Stomach (tissue), 9 donors: ENCODE measurements around the gene RAI14. TPM values are rescaled to one million over a fixed set of nuclear protein-coding genes. Genes with fewer than 3 reads are reported as not detected.

Experiments
- DNase-seq, 2 donors: peaks; one replicate each; pipeline versions ENCODE4 v3.0.0 to v3.0.0-alpha.2; 2013 to 2019
- H3K27ac ChIP-seq, 5 donors: fragments of 200-600 bp in 4 of 5; sonication (generic) in 4 of 5; one replicate each; pipeline ENCODE4 v1.5.1; 2013 to 2019; ENCODE audit warnings: mild to moderate bottlenecking in 1 of 5, moderate library complexity in 1 of 5
- H3K27me3 ChIP-seq, 3 donors: fragments of 200-600 bp; sonication (generic); one replicate each; pipeline ENCODE4 v1.5.1; 2017 to 2019; ENCODE audit warnings: mixed run types in 1 of 3
- H3K36me3 ChIP-seq, 4 donors: fragments of 200-600 bp; sonication (generic); 1 replicate in 3 of 4; 2 replicates in 1 of 4; pipeline ENCODE4 v1.5.1; 2016 to 2019
- H3K4me1 ChIP-seq, 4 donors: fragments of 200-600 bp; sonication (generic); one replicate each; pipeline ENCODE4 v1.5.1; 2016 to 2019
- H3K4me3 ChIP-seq, 4 donors: fragments of 200-600 bp; sonication (generic) in 3 of 4; one replicate each; pipeline ENCODE4 v1.5.1; 2016 to 2019; ENCODE audit warnings: mild to moderate bottlenecking in 1 of 4
- H3K9me3 ChIP-seq, 4 donors: fragments of 200-600 bp; sonication (generic); one replicate each; pipeline ENCODE4 v1.5.1; 2016 to 2019
- EP300 ChIP-seq: sonication (generic); formaldehyde crosslinking; IDR thresholded peaks from one replicate; pipeline ENCODE4 v1.6.1; 2017; ENCODE audit warnings: antibody characterized with exemption
- POLR2A ChIP-seq, 4 donors: fragments of 450-650 bp; IDR thresholded peaks; one replicate each; pipeline ENCODE4 v1.6.1; 2016; ENCODE audit warnings: antibody characterized with exemption in 4 of 4, control low read depth in 2 of 4, mild to moderate bottlenecking in 1 of 4, moderate library complexity in 1 of 4
- POLR2AphosphoS5 ChIP-seq, 3 donors: sonication (generic); formaldehyde crosslinking; IDR thresholded peaks; one replicate each; pipeline ENCODE4 v1.6.1; 2016; ENCODE audit warnings: antibody characterized with exemption in 3 of 3
- WGBS, 5 donors: extraction: QIAGEN DNeasy Blood & Tissue Kit in 3 of 5; methylation state at CpG; one replicate each; pipeline versions ENCODE4 v1.1.5 to v1.1.7; 2013 to 2018; 5-methylcytosine and 5-hydroxymethylcytosine counted together
- intact Hi-C: fragments of 100-400 bp; cut with DNase I; formaldehyde crosslinking; loops from one replicate; pipeline ENCODE4 v1.15.1; 2023; ENCODE audit warnings: low total_unique reads
- polyA plus RNA-seq, 3 donors: library from polyadenylated mRNA; stranded (reverse); fragments of 200-250 nt; gene quantifications; one replicate each; pipeline ENCODE4 v1.2.3, GENCODE V29; 2013
- total RNA-seq, 5 donors: library from RNA; depleted of rRNA; stranded (reverse); fragments of >200 nt; gene quantifications; one replicate each; pipeline versions ENCODE4 v1.1.0 to v1.2.3, GENCODE V29; 2014 to 2016
- TF ChIP-seq, protein P1 (sequence below), 7 experiments: fragments of 450-650 bp in 4 of 7; fragments of 200-600 bp in 3 of 7; sonication (generic) in 3 of 7; IDR thresholded peaks; one replicate each; pipeline ENCODE4 v1.5.1; 2016 to 2019; ENCODE audit warnings: antibody characterized with exemption in 7 of 7, control low read depth in 2 of 7, mild to moderate bottlenecking in 1 of 7
- donor health status: healthy with polysubstance abuse.
- donor health status: Bipolar disorder and iron deficiency.
- donor health status: healthy.

Gene RAI14
- total and polyA plus RNA-seq, 8 donors, result 5.1 to 62.4 (median 24.1) TPM

DNA sequence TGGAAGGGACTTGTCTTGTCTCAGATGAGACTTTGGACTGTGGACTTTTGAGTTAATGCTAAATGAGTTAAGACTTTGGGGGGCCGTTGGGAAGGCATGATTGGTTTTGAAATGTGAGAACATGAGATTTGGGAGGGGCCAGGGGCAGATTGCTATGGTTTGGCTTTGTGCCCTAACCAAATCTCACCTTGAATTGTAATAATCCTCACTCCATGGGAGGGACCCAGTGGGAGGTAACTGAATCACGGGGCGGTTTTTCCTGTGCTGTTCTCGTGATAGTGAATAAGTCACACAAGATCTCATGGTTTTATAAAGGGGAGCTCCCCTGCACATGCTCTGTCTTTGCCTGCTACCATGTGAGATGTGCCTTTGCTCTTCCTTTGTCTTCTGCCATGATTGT, 72.1 kb downstream of the RAI14 start:
- intact Hi-C loops, result no loop called here
- H3K27me3 ChIP-seq, result no peaks in the 10 kb centered on the region
- no peaks in the 10 kb centered on the region for H3K9me3 ChIP-seq
- H3K27ac ChIP-seq, result no peak overlapping the region
- H3K36me3 ChIP-seq, result no peaks in the 10 kb centered on the region
- no peak for TF ChIP-seq EP300
- TF ChIP-seq POLR2A (IDR thresholded peaks at IDR 0.05), result no peak
- TF ChIP-seq, protein P1, sequence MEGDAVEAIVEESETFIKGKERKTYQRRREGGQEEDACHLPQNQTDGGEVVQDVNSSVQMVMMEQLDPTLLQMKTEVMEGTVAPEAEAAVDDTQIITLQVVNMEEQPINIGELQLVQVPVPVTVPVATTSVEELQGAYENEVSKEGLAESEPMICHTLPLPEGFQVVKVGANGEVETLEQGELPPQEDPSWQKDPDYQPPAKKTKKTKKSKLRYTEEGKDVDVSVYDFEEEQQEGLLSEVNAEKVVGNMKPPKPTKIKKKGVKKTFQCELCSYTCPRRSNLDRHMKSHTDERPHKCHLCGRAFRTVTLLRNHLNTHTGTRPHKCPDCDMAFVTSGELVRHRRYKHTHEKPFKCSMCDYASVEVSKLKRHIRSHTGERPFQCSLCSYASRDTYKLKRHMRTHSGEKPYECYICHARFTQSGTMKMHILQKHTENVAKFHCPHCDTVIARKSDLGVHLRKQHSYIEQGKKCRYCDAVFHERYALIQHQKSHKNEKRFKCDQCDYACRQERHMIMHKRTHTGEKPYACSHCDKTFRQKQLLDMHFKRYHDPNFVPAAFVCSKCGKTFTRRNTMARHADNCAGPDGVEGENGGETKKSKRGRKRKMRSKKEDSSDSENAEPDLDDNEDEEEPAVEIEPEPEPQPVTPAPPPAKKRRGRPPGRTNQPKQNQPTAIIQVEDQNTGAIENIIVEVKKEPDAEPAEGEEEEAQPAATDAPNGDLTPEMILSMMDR (IDR thresholded peaks at IDR 0.05), result no peak
- no peak for TF ChIP-seq POLR2AphosphoS5 (IDR thresholded peaks at IDR 0.05)
- 82 to 92% (median 87%) methylated on average over 4 of the region's 4 CpGs for WGBS, 5 donors
- H3K4me1 ChIP-seq, result peaks cover 0 to 18% (median 8%) of the 10 kb centered on the region in 4 donors
- DNase-seq, result no peak
- no peak overlapping the region for H3K4me3 ChIP-seq

DNA sequence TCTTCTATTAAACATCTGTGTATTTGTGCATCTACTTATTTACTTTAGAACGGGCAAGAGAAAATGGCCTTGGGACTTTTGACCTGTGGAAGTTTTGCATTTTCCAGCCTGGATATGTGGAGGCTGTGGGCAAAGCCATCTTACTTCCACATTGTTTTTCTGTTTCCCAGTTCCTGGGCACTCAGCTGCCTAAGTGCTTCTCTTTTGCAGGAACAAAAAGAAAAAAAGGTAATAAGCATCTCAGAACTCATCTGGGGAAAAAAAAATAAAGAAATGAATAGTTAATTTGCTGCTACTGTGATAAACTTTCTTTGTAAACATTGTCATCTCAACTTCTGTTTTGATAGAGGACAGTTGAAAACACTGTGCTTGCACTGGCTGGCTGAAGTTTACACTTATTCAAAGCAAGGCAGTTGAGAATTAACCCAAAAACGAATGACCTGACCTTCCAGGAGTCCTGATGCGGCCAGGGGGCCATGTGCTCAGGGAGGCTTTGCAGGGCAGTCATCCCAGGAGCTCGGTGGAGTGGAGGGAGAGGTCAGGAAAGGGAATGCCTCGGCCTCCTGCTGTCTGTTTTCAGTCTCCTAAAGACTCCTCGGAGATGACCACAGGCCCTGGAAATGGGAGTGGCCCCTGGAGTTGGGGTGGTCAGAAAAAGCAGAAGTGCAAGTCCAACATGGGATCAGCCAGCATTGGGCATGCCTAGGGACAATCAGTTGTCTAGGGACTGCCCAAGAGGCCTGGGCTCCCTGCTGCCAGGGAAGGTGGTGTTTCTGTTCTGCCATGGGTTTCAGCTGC, 75.5 kb downstream of the RAI14 start:
- no peaks in the 10 kb centered on the region for H3K27me3 ChIP-seq
- no peak for DNase-seq
- 42 to 58% (median 54%) methylated on average over 6 of the region's 6 CpGs for WGBS, 5 donors
- TF ChIP-seq, protein P1 (IDR thresholded peaks at IDR 0.05), result no peak
- TF ChIP-seq EP300, result no peak
- no peak for TF ChIP-seq POLR2AphosphoS5 (IDR thresholded peaks at IDR 0.05)
- TF ChIP-seq POLR2A (IDR thresholded peaks at IDR 0.05), result no peak
- H3K4me3 ChIP-seq, result no peak overlapping the region
- no peaks in the 10 kb centered on the region for H3K36me3 ChIP-seq
- H3K4me1 ChIP-seq, result peaks cover 0 to 25% (median 10%) of the 10 kb centered on the region in 4 donors
- intact Hi-C loops, result no loop called here
- no peaks in the 10 kb centered on the region for H3K9me3 ChIP-seq
- no peak overlapping the region for H3K27ac ChIP-seq

DNA sequence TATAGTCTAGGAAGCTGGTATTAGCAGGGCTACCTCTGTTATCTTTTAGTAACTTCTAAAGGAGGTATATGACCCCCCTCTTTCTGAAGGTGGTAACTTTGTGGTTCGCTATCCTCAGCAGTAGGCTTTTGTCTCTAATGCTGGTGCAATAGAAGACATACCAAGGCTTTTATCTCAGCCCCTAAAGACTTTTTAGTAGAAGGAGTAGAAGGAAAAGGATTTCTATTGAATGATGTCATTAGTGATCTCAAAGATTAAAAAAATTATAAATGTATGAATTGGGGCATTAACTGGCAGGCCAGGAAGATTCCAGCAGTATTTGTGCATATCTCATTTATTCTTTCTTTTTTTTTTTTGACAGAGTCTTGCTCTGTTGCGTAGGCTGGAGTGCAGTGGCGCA, 78.2 kb downstream of the RAI14 start:
- 93 to 98% (median 96%) methylated on average over 3 of the region's 3 CpGs for WGBS, 5 donors
- Histone ChIP-seq H3K27me3 (no peaks in the 10 kb centered on the region), H3K4me3 (no peak overlapping the region), H3K4me1 (peaks cover 0 to 47% (median 21%) of the 10 kb centered on the region in 4 donors), H3K9me3 (no peaks in the 10 kb centered on the region), H3K27ac (peak overlapping the region in 1 of 5 donors; percentile 50), H3K36me3 (no peaks in the 10 kb centered on the region)
- intact Hi-C loops, result no loop called here
- no peak for DNase-seq
- TF ChIP-seq EP300, result no peak
- no peak for TF ChIP-seq POLR2AphosphoS5 (IDR thresholded peaks at IDR 0.05)

DNA sequence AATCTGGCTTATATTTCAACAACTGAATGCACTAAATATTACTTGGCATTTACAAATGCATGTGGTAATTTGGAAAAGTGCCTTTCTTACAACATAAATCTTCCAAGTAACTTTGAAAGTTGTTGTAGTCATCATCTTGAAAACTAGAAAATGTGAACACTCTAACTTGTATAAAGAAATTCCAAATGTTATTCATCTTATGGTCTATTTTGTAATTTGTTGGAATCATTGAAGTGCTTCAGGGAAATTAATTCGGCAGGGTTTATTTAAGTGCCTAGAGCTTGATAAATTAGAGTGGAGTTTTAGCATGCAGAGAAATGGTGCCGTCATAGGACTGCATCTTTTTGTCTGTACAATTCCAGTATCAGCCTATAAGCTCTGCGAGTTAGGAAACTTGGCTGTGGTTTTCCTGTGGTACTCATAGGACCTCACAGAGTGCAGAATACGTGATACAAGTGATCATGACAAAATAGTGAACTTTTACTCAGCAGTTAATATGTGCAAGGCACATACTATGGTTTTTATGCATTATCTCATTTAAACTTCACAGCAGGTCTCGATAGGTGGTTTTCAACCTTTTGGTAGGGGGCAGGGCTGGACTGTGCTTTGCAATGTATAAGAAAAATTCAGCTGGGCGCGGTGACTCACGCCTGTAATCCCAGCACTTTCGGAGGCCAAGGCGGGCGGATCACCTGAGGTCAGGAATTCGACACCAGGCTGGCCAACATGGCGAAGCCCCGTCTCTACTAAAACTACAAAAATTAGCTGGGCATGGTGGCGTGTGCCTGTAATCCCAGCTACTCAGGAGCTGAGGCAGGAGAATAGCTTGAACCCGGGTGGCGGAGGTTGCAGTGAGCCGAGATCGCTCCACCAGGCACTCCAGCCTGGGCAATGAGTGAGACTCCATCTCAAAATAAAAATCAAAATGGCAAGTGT, 79.6 kb downstream of the RAI14 start:
- TF ChIP-seq POLR2AphosphoS5 (IDR thresholded peaks at IDR 0.05) (peak in 1 of 3 donors; percentile 17), EP300 (no peak)
- Histone ChIP-seq H3K4me3 (no peak overlapping the region), H3K27me3 (no peaks in the 10 kb centered on the region), H3K4me1 (peaks cover 0 to 56% (median 24%) of the 10 kb centered on the region in 4 donors), H3K36me3 (no peaks in the 10 kb centered on the region), H3K9me3 (no peaks in the 10 kb centered on the region), H3K27ac (peak overlapping the region in 1 of 5 donors; percentile 50)
- DNase-seq, result peak in 1 of 2 donors; percentile 74
- 82 to 91% (median 90%) methylated on average over 19 of the region's 19 CpGs for WGBS, 5 donors
- intact Hi-C loops, result no loop called here

DNA sequence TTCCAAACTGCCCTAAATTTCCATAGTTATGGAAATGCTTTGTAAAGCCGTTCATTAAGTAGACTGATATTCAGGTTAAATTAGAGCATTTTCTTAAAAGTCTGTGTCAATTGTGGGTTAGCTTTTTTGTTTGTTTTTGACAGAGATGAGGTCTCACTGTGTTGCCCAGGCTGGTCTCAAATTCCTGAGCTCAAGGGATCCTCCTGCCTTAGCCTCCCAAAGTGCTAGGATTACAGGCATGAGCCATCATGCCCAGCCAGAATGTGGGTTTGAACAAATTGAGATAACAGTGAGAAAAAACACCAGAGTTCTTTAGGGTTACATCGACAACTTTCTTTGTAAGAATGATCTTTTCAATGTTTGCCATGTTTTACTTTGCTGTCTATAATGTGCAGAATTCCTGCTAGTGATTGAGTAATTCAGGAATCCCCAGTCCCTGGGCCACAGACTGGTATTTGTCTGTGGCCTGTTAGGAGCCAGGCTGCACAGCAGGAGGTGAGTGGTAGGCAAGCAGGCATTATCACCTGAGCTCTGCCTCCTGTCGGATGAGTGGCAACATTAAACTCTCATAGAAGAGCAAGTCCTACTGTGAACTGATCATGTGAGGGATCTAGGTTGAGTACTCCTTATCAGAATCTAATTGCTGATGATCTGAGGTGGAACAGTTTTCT, 80.5 kb downstream of the RAI14 start:
- intact Hi-C loops, result no loop called here
- H3K27ac ChIP-seq, result peak overlapping the region in 1 of 5 donors; percentile 50
- no peaks in the 10 kb centered on the region for H3K27me3 ChIP-seq
- TF ChIP-seq, protein P1 (IDR thresholded peaks at IDR 0.05), result no peak
- TF ChIP-seq POLR2AphosphoS5 (IDR thresholded peaks at IDR 0.05), result no peak
- TF ChIP-seq POLR2A (IDR thresholded peaks at IDR 0.05), result no peak
- no peak for TF ChIP-seq EP300
- 84 to 91% (median 87%) methylated on average over 3 of the region's 3 CpGs for WGBS, 5 donors
- no peaks in the 10 kb centered on the region for H3K9me3 ChIP-seq
- H3K4me1 ChIP-seq, result peaks cover 0 to 48% (median 21%) of the 10 kb centered on the region in 4 donors
- H3K36me3 ChIP-seq, result no peaks in the 10 kb centered on the region
- DNase-seq, result no peak
- H3K4me3 ChIP-seq, result no peak overlapping the region
